ENCODE results near the gene TPCN1.

DNA sequence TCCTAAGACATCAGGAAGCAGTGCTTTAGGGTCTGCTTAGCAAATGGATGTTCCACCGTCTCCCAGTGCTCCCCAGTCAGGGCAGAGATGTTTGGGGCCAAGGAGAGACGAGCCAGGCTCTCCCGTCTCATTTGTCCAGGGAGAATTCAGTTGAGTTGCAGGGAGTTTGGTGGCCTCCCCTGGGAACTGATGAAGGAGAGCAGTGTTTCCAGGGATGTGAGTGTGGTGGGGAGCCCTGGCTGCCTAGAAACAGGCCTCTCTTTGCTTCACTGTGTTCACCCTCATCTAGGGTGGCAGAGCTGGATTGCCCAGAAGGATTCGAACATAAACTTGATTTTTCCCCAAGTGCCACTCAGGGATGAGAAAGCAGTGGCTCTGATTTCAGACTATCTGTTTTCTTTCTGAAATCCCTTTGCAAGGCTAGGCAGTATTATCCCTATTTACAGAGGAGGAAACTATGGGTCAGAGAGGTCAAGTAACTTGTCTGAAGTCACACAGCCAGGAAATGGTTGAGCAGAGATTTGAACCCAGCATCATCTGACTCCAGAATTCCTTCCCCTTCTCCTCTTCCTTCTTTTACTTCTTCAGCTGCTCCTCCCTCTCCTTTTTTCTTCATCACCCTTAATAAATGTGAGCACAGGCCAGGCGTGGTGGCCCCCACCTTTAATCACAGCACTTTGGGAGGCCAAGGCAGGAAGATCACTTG is 6.6 kb downstream of the TPCN1 start:
- TF ChIP-seq, protein P1, sequence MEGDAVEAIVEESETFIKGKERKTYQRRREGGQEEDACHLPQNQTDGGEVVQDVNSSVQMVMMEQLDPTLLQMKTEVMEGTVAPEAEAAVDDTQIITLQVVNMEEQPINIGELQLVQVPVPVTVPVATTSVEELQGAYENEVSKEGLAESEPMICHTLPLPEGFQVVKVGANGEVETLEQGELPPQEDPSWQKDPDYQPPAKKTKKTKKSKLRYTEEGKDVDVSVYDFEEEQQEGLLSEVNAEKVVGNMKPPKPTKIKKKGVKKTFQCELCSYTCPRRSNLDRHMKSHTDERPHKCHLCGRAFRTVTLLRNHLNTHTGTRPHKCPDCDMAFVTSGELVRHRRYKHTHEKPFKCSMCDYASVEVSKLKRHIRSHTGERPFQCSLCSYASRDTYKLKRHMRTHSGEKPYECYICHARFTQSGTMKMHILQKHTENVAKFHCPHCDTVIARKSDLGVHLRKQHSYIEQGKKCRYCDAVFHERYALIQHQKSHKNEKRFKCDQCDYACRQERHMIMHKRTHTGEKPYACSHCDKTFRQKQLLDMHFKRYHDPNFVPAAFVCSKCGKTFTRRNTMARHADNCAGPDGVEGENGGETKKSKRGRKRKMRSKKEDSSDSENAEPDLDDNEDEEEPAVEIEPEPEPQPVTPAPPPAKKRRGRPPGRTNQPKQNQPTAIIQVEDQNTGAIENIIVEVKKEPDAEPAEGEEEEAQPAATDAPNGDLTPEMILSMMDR (IDR thresholded peaks at IDR 0.05) = no peak
- no peak for TF ChIP-seq POLR2A (IDR thresholded peaks at IDR 0.05)
